Measurements from ENCODE around the gene ARHGEF37. TPM values are rescaled to one million over a fixed set of nuclear protein-coding genes. Genes with fewer than 3 reads are reported as not detected.
A peak's percentile ranks its signal among the peaks of the same experiment; 100 is the strongest.

The ARHGEF37 gene
- total and polyA plus RNA-seq, 4 donors, result 2.2 to 9.1 (median 3.7) TPM

GRCh38 chr5:149679876-149680809 is 98.8 kb downstream of the ARHGEF37 start:
- Histone ChIP-seq H3K27ac (ENCODE audit: low read depth in 1 of 2, low read length in 1 of 2) (peak overlapping the region; percentile 5 to 82), H3K9me3 (ENCODE audit: control insufficient read depth in 4 of 4, insufficient read depth in 3 of 4, low read length in 3 of 4) (no peaks in the 10 kb centered on the region), H3K27me3 (ENCODE audit: control insufficient read depth in 3 of 3, insufficient read depth in 3 of 3, low read length in 2 of 3) (peaks cover 0 to 3% (median 0%) of the 10 kb centered on the region in 3 donors), H3K4me1 (ENCODE audit: control insufficient read depth in 5 of 5, insufficient read depth in 5 of 5, low read length in 5 of 5) (peaks cover 0 to 3% (median 0%) of the 10 kb centered on the region in 5 donors), H3K36me3 (ENCODE audit: control insufficient read depth in 4 of 4, insufficient read depth in 4 of 4, low read length in 4 of 4) (no peaks in the 10 kb centered on the region), H3K9ac (ENCODE audit: insufficient read depth in 1 of 2, low read length in 2 of 2) (no peak overlapping the region), H3K4me3 (no peak overlapping the region)
- DNase-seq, result no peak
- TF ChIP-seq CTCF (IDR thresholded peaks at IDR 0.05; ENCODE audit: control extremely low read depth, extremely low read depth), result no peak
- no peak for ATAC-seq (ENCODE audit: insufficient read depth, low FRiP score)
- 60 to 65% methylated on average over 7 of the region's 7 CpGs for WGBS, 2 donors

- Histone ChIP-seq H3K4me1 (ENCODE audit: control insufficient read depth in 5 of 5, insufficient read depth in 5 of 5, low read length in 5 of 5) (peaks cover 0 to 6% (median 0%) of the 10 kb centered on the region in 5 donors), H3K4me3 (no peak overlapping the region), H3K9ac (ENCODE audit: insufficient read depth in 1 of 2, low read length in 2 of 2) (no peak overlapping the region), H3K9me3 (ENCODE audit: control insufficient read depth in 4 of 4, insufficient read depth in 3 of 4, low read length in 3 of 4) (no peaks in the 10 kb centered on the region), H3K36me3 (ENCODE audit: control insufficient read depth in 4 of 4, insufficient read depth in 4 of 4, low read length in 4 of 4) (no peaks in the 10 kb centered on the region), H3K27me3 (ENCODE audit: control insufficient read depth in 3 of 3, insufficient read depth in 3 of 3, low read length in 2 of 3) (peaks cover 0 to 3% (median 0%) of the 10 kb centered on the region in 3 donors), H3K27ac (ENCODE audit: low read depth in 1 of 2, low read length in 1 of 2) (peak overlapping the region in 1 of 2 donors; percentile 82)
- DNase-seq (peak in 1 of 3 donors; percentile 28), ATAC-seq (ENCODE audit: insufficient read depth, low FRiP score) (peak; percentile 54)
- 43 to 60% methylated on average over 2 of the region's 2 CpGs for WGBS, 2 donors
- TF ChIP-seq CTCF (IDR thresholded peaks at IDR 0.05; ENCODE audit: control extremely low read depth, extremely low read depth), result no peak
These were observed 99.5 kb downstream of the ARHGEF37 start for GRCh38 chr5:149680810-149681221.

GRCh38 chr5:149681252-149681651 is 100.0 kb downstream of the ARHGEF37 start:
- Histone ChIP-seq H3K27ac (ENCODE audit: low read depth in 1 of 2, low read length in 1 of 2) (peak overlapping the region in 1 of 2 donors; percentile 82), H3K9ac (ENCODE audit: insufficient read depth in 1 of 2, low read length in 2 of 2) (no peak overlapping the region), H3K4me3 (no peak overlapping the region), H3K4me1 (ENCODE audit: control insufficient read depth in 5 of 5, insufficient read depth in 5 of 5, low read length in 5 of 5) (peaks cover 0 to 6% (median 0%) of the 10 kb centered on the region in 5 donors), H3K9me3 (ENCODE audit: control insufficient read depth in 4 of 4, insufficient read depth in 3 of 4, low read length in 3 of 4) (no peaks in the 10 kb centered on the region), H3K36me3 (ENCODE audit: control insufficient read depth in 4 of 4, insufficient read depth in 4 of 4, low read length in 4 of 4) (no peaks in the 10 kb centered on the region), H3K27me3 (ENCODE audit: control insufficient read depth in 3 of 3, insufficient read depth in 3 of 3, low read length in 2 of 3) (no peaks in the 10 kb centered on the region)
- ATAC-seq (ENCODE audit: insufficient read depth, low FRiP score), result no peak
- WGBS, 2 donors, result 80 to 83% methylated on average over 5 of the region's 5 CpGs
- DNase-seq, result no peak
- TF ChIP-seq CTCF (IDR thresholded peaks at IDR 0.05; ENCODE audit: control extremely low read depth, extremely low read depth), result no peak
